ENCODE results near the gene NDUFA6.

- TF ChIP-seq GATA2 (IDR thresholded peaks at IDR 0.05; ENCODE audit: low read depth, low read length) (no peak), GATA3 (IDR thresholded peaks at IDR 0.05; ENCODE audit: low read depth, low read length) (no peak)
Observed at GRCh38 chr22:42065438-42066125, 25.0 kb downstream of the NDUFA6 start.
